ENCODE data around the gene SHMT2.
"Not testable (repeated sequence)": the region's sequence is repeated elsewhere in the genome, so short reads cannot be mapped to it uniquely, and the experiment has no call there.

Gene SHMT2

GRCh38 chr12:57261428-57261865 lies 31.9 kb downstream of the SHMT2 start:
- DNase-seq (ENCODE audit: low read depth, low spot score): no peak

GRCh38 chr12:57262126-57262822 lies 32.8 kb downstream of the SHMT2 start:
- DNase-seq (ENCODE audit: low read depth, low spot score): no peak

- DNase-seq (ENCODE audit: low read depth, low spot score): no peak
These were observed 33.6 kb downstream of the SHMT2 start for GRCh38 chr12:57263096-57263495.

- no peak for DNase-seq (ENCODE audit: low read depth, low spot score)
These were observed 37.2 kb downstream of the SHMT2 start for GRCh38 chr12:57266681-57267080.

- no peak for DNase-seq (ENCODE audit: low read depth, low spot score)
These were observed 38.8 kb downstream of the SHMT2 start for GRCh38 chr12:57268264-57268663.

- DNase-seq (ENCODE audit: low read depth, low spot score): no peak
These were observed 41.5 kb downstream of the SHMT2 start for GRCh38 chr12:57270966-57271470.

GRCh38 chr12:57272337-57273151 lies 43.0 kb downstream of the SHMT2 start:
- no peak for DNase-seq (ENCODE audit: low read depth, low spot score)

- DNase-seq (ENCODE audit: low read depth, low spot score): no peak
These were observed 44.0 kb downstream of the SHMT2 start for GRCh38 chr12:57273516-57273915.

GRCh38 chr12:57276233-57276632 lies 46.7 kb downstream of the SHMT2 start:
- not testable (repeated sequence) for DNase-seq (ENCODE audit: low read depth, low spot score)

GRCh38 chr12:57276935-57277563 lies 47.5 kb downstream of the SHMT2 start:
- no peak for DNase-seq (ENCODE audit: low read depth, low spot score)

- no peak for DNase-seq (ENCODE audit: low read depth, low spot score)
These were observed 49.2 kb downstream of the SHMT2 start for GRCh38 chr12:57278465-57279381.

GRCh38 chr12:57280211-57281062 lies 50.9 kb downstream of the SHMT2 start:
- DNase-seq (ENCODE audit: low read depth, low spot score): no peak

- DNase-seq (ENCODE audit: low read depth, low spot score): not testable (repeated sequence)
These were observed 52.6 kb downstream of the SHMT2 start for GRCh38 chr12:57282073-57282472.
